A549 (cell line): ENCODE measurements around the gene C19orf12.

Source experiments
- BCL3 ChIP-seq: fragments of >200 bp; sonication (Bioruptor Twin); formaldehyde crosslinking; IDR thresholded peaks from 3 replicates; pipeline ENCODE4 v1.6.1; 2016
- CEBPB ChIP-seq, 2 experiments: fragments of >200 bp in 1 of 2; sonication (Bioruptor Twin) in 1 of 2; formaldehyde crosslinking in 1 of 2; IDR thresholded peaks; 2 replicates each; pipeline ENCODE4 v1.6.1; 2012 to 2016
- CTCF ChIP-seq: fragments of >200 bp; sonication (Bioruptor Twin); formaldehyde crosslinking; IDR thresholded peaks from 3 replicates; pipeline ENCODE4 v1.5.1; 2016
- KDM1A ChIP-seq: fragments of 200-600 bp; sonication (generic); IDR thresholded peaks from 2 replicates; pipeline ENCODE4 v1.6.1; 2016; ENCODE audit warnings: low read depth, mild to moderate bottlenecking
- MAX ChIP-seq: IDR thresholded peaks from 2 replicates; pipeline ENCODE4 v1.6.1; 2012
- MAZ ChIP-seq: fragments of 150-350 bp; IDR thresholded peaks from 2 replicates; pipeline ENCODE4 v1.6.1; 2014; ENCODE audit warnings: antibody characterized with exemption, low read depth, low read length, borderline replicate concordance
- POLR2A ChIP-seq: IDR thresholded peaks from 2 replicates; pipeline ENCODE4 v1.6.1; 2012; ENCODE audit warnings: mild to moderate bottlenecking, low read length
- RCOR1 ChIP-seq: fragments of 150-350 bp; IDR thresholded peaks from 2 replicates; pipeline ENCODE4 v1.6.1; 2014; ENCODE audit warnings: antibody characterized with exemption, low read length, low read depth

- TF ChIP-seq MAZ (no peak), POLR2A (no peak), CTCF (no peak), MAX (no peak), CEBPB (IDR thresholded peaks at IDR 0.05) (no peak), KDM1A (no peak), BCL3 (no peak), RCOR1 (no peak)
Observed at GRCh38 chr19:29679598-29680210, 35.4 kb downstream of the C19orf12 start.
